Esophagus squamous epithelium (tissue), 5 donors: ENCODE results near the gene CALN1. TPM values are rescaled to one million over a fixed set of nuclear protein-coding genes. Genes with fewer than 3 reads are reported as not detected.

ENCODE experiments used
- DNase-seq: peaks from one replicate; lab custom pipeline; 2025; lab: John Stamatoyannopoulos, UW
- H3K27ac ChIP-seq, 4 donors: fragments of 200-600 bp; sonication (generic); one replicate each; pipeline ENCODE4 v1.5.1; 2016 to 2019; ENCODE audit warnings: mild to moderate bottlenecking in 1 of 4
- H3K27me3 ChIP-seq, 4 donors: fragments of 200-600 bp; sonication (generic); 1 replicate in 3 of 4; 2 replicates in 1 of 4; pipeline versions ENCODE4 v1.5.1 to v1.6.0; 2017 to 2021; ENCODE audit warnings: antibody characterized with exemption in 1 of 4
- H3K36me3 ChIP-seq, 3 donors: fragments of 200-600 bp; sonication (generic); one replicate each; pipeline ENCODE4 v1.5.1; 2016 to 2019
- H3K4me1 ChIP-seq, 3 donors: fragments of 200-600 bp; sonication (generic); one replicate each; pipeline ENCODE4 v1.5.1; 2017 to 2019
- H3K4me3 ChIP-seq, 4 donors: fragments of 200-600 bp; sonication (generic); 1 replicate in 3 of 4; 2 replicates in 1 of 4; pipeline ENCODE4 v1.5.1; 2016 to 2019; ENCODE audit warnings: mild to moderate bottlenecking in 2 of 4, moderate library complexity in 1 of 4
- H3K9me3 ChIP-seq, 3 donors: fragments of 200-600 bp; sonication (generic); one replicate each; pipeline ENCODE4 v1.5.1; 2016 to 2019
- CTCF ChIP-seq, 6 experiments: fragments of 450-650 bp in 4 of 6; fragments of 200-600 bp in 2 of 6; sonication (generic) in 2 of 6; IDR thresholded peaks; one replicate each; pipeline ENCODE4 v1.5.1; 2016 to 2019; ENCODE audit warnings: antibody characterized with exemption in 6 of 6, mild to moderate bottlenecking in 4 of 6, moderate library complexity in 4 of 6
- POLR2A ChIP-seq, 4 donors: fragments of 450-650 bp; IDR thresholded peaks; one replicate each; pipeline ENCODE4 v1.6.1; 2017; ENCODE audit warnings: antibody characterized with exemption in 4 of 4, mild to moderate bottlenecking in 4 of 4, moderate library complexity in 3 of 4
- WGBS, 2 donors: methylation state at CpG; one replicate each; pipeline ENCODE4 v1.1.5; 2018; 5-methylcytosine and 5-hydroxymethylcytosine counted together
- intact Hi-C: fragments of 100-400 bp; cut with DNase I; formaldehyde crosslinking; loops from one replicate; pipeline ENCODE4 v1.15.0; 2022
- total RNA-seq, 4 donors: library from RNA; depleted of rRNA; stranded (reverse); fragments of >200 nt; gene quantifications; one replicate each; pipeline ENCODE4 v1.1.0, GENCODE V29; 2016
- donor health status: DM: yes; HTN: yes; CAD: no.

The CALN1 gene
- total RNA-seq, 4 donors from 2014 or later, result 0.83 TPM; not detected in 3

- TF ChIP-seq POLR2A (IDR thresholded peaks at IDR 0.05), result no peak
- TF ChIP-seq CTCF (IDR thresholded peaks at IDR 0.05), result no peak
- Histone ChIP-seq H3K27ac (no peak overlapping the region), H3K4me1 (no peaks in the 10 kb centered on the region), H3K4me3 (no peak overlapping the region), H3K36me3 (no peaks in the 10 kb centered on the region), H3K27me3 (no peaks in the 10 kb centered on the region), H3K9me3 (no peaks in the 10 kb centered on the region)
- no peak for DNase-seq
- intact Hi-C loops, result no loop called here
- WGBS, 2 donors, result 43 to 69% methylated on average over 3 of the region's 3 CpGs
Observed at GRCh38 chr7:71772779-71773178, 639.4 kb downstream of the CALN1 start.

- no peak for DNase-seq
- Histone ChIP-seq H3K36me3 (no peaks in the 10 kb centered on the region), H3K4me3 (no peak overlapping the region), H3K27me3 (no peaks in the 10 kb centered on the region), H3K4me1 (no peaks in the 10 kb centered on the region), H3K27ac (no peak overlapping the region), H3K9me3 (no peaks in the 10 kb centered on the region)
- intact Hi-C loops, result no loop called here
- WGBS, 2 donors, result 87 to 88% methylated on average over 10 to 11 of the region's 11 CpGs
- TF ChIP-seq POLR2A (IDR thresholded peaks at IDR 0.05) (no peak), CTCF (IDR thresholded peaks at IDR 0.05) (no peak)
Observed at GRCh38 chr7:71770269-71770907, 641.8 kb downstream of the CALN1 start.

- no peak for TF ChIP-seq POLR2A (IDR thresholded peaks at IDR 0.05)
- no peak for TF ChIP-seq CTCF (IDR thresholded peaks at IDR 0.05)
- intact Hi-C loops, result no loop called here
- no peak for DNase-seq
- Histone ChIP-seq H3K36me3 (no peaks in the 10 kb centered on the region), H3K27me3 (no peaks in the 10 kb centered on the region), H3K27ac (no peak overlapping the region), H3K4me1 (no peaks in the 10 kb centered on the region), H3K4me3 (no peak overlapping the region), H3K9me3 (no peaks in the 10 kb centered on the region)
- WGBS, 2 donors, result 82 to 92% methylated on average over 4 of the region's 4 CpGs
Observed at GRCh38 chr7:71769326-71769725, 642.8 kb downstream of the CALN1 start.

- TF ChIP-seq CTCF (IDR thresholded peaks at IDR 0.05) (no peak), POLR2A (IDR thresholded peaks at IDR 0.05) (no peak)
- no peak overlapping the region for H3K4me3 ChIP-seq
- H3K27me3 ChIP-seq, result no peaks in the 10 kb centered on the region
- intact Hi-C loops, result no loop called here
- no peak overlapping the region for H3K27ac ChIP-seq
- 44 to 54% methylated on average over 2 of the region's 2 CpGs for WGBS, 2 donors
- no peaks in the 10 kb centered on the region for H3K9me3 ChIP-seq
- H3K4me1 ChIP-seq, result no peaks in the 10 kb centered on the region
- no peak for DNase-seq
- H3K36me3 ChIP-seq, result no peaks in the 10 kb centered on the region
Observed at GRCh38 chr7:71768450-71768849, 643.7 kb downstream of the CALN1 start.

GRCh38 chr7:71766016-71766415 is 646.1 kb downstream of the CALN1 start:
- Histone ChIP-seq H3K4me3 (no peak overlapping the region), H3K9me3 (peaks cover 0 to 10% (median 4%) of the 10 kb centered on the region in 3 donors), H3K36me3 (no peaks in the 10 kb centered on the region), H3K27ac (no peak overlapping the region), H3K4me1 (no peaks in the 10 kb centered on the region), H3K27me3 (no peaks in the 10 kb centered on the region)
- TF ChIP-seq CTCF (IDR thresholded peaks at IDR 0.05) (no peak), POLR2A (IDR thresholded peaks at IDR 0.05) (no peak)
- no peak for DNase-seq
- intact Hi-C loops, result no loop called here
